Measurements from ENCODE around the gene TBC1D19. TPM values are rescaled to one million over a fixed set of nuclear protein-coding genes. Genes with fewer than 3 reads are reported as not detected.

TBC1D19 gene
- total RNA-seq, 1 donor from 2014 or later = 5.2 TPM

Other genes starting within 250 kb of the TBC1D19 start
- gene CCKAR, start 93.6 kb upstream of the TBC1D19 start, total RNA-seq = not detected in 2 replicates